Naive thymus-derived CD8-positive, alpha-beta T cell (primary cell): ENCODE data around the gene GNG12. TPM values are rescaled to one million over a fixed set of nuclear protein-coding genes. Genes with fewer than 3 reads are reported as not detected.

Experiments
- polyA plus RNA-seq, 3 donors: library from polyadenylated mRNA; unstranded; fragments of 300-500 nt; fragmentation: Illumina TruSeq; gene quantifications; one replicate each; pipeline ENCODE4 v1.2.3, GENCODE V29; 2021
- total RNA-seq, 8 experiments: library from RNA in 2 of 8; stranded (reverse) in 2 of 8; gene quantifications; one replicate each; pipeline ENCODE4 v1.2.3 and lab custom pipeline; 2021 to 2026

The GNG12 gene
- total and polyA plus RNA-seq, 5 experiments from 2014 or later = not detected

Other genes with a start within 250 kb of the GNG12 start
- gene GADD45A, start 148.3 kb downstream of the GNG12 start, total RNA-seq = 10 to 100 TPM; 19.0 to 19.5 TPM
- gene GADD45A, start 148.3 kb downstream of the GNG12 start, polyA plus RNA-seq = 10 to 100 TPM in 1 of 3 donors, 1 to 10 TPM in 2; 4.1 to 13.0 (median 5.7) TPM
- gene DIRAS3, start 217.2 kb upstream of the GNG12 start, total RNA-seq = not detected
- not detected for gene DIRAS3, start 217.2 kb upstream of the GNG12 start, polyA plus RNA-seq